HepG2 (cell line): ENCODE results near the gene IMP3. TPM values are rescaled to one million over a fixed set of nuclear protein-coding genes. Genes with fewer than 3 reads are reported as not detected.

Experiments used
- ATF4 ChIP-seq, 2 experiments: fragments of 450-650 bp in 1 of 2; sonication (generic) in 1 of 2; formaldehyde crosslinking; IDR thresholded peaks; 2 replicates each; pipeline versions ENCODE4 v1.5.0 to v1.8.0; 2020 to 2022; ENCODE audit warnings: mild to moderate bottlenecking in 1 of 2, missing genetic modification reagents in 1 of 2
- CC2D1A ChIP-seq: sonication (generic); formaldehyde crosslinking; IDR thresholded peaks from 2 replicates; pipeline ENCODE4 v1.8.1; 2023; ENCODE audit warnings: mild to moderate bottlenecking, missing genetic modification reagents
- CCDC6 ChIP-seq: sonication (generic); formaldehyde crosslinking; IDR thresholded peaks from 2 replicates; pipeline ENCODE4 v1.8.1; 2022; ENCODE audit warnings: mild to moderate bottlenecking, missing genetic modification reagents, moderate library complexity
- DDIT3 ChIP-seq: sonication (generic); formaldehyde crosslinking; IDR thresholded peaks from 2 replicates; pipeline ENCODE4 v1.4.0; 2020; ENCODE audit warnings: mild to moderate bottlenecking, missing genetic modification reagents
- IRF1 ChIP-seq: sonication (generic); formaldehyde crosslinking; IDR thresholded peaks from 2 replicates; pipeline ENCODE4 v1.4.0; 2020; ENCODE audit warnings: low read depth, mild to moderate bottlenecking, missing genetic modification reagents
- ONECUT2 ChIP-seq: sonication (generic); formaldehyde crosslinking; IDR thresholded peaks from 2 replicates; pipeline ENCODE4 v1.4.0; 2020; ENCODE audit warnings: missing genetic modification reagents
- PITX1 ChIP-seq: sonication (generic); formaldehyde crosslinking; IDR thresholded peaks from 2 replicates; pipeline ENCODE4 v1.5.1; 2020; ENCODE audit warnings: mild to moderate bottlenecking, missing genetic modification reagents
- PLSCR1 ChIP-seq: sonication (generic); formaldehyde crosslinking; IDR thresholded peaks from 2 replicates; pipeline ENCODE4 v1.5.0; 2020; ENCODE audit warnings: missing genetic modification reagents, mild to moderate bottlenecking, borderline replicate concordance
- RELA ChIP-seq: sonication (generic); formaldehyde crosslinking; IDR thresholded peaks from 2 replicates; pipeline ENCODE4 v1.4.0; 2020; ENCODE audit warnings: missing genetic modification reagents
- SATB2 ChIP-seq: sonication (generic); formaldehyde crosslinking; IDR thresholded peaks from 2 replicates; pipeline ENCODE4 v1.5.0; 2020; ENCODE audit warnings: missing genetic modification reagents
- TMF1 ChIP-seq: sonication (generic); formaldehyde crosslinking; IDR thresholded peaks from 2 replicates; pipeline ENCODE4 v1.8.1; 2022; ENCODE audit warnings: low read depth, missing genetic modification reagents
- WIZ ChIP-seq: sonication (generic); formaldehyde crosslinking; IDR thresholded peaks from 2 replicates; pipeline ENCODE4 v1.5.1; 2020; ENCODE audit warnings: mild to moderate bottlenecking, missing genetic modification reagents
- ZNF12 ChIP-seq: sonication (generic); formaldehyde crosslinking; IDR thresholded peaks from 2 replicates; pipeline ENCODE4 v1.5.0; 2020; ENCODE audit warnings: missing genetic modification reagents
- ZNF235 ChIP-seq: sonication (generic); formaldehyde crosslinking; IDR thresholded peaks from 2 replicates; pipeline ENCODE4 v1.8.1; 2023; ENCODE audit warnings: mild to moderate bottlenecking, missing genetic modification reagents, borderline replicate concordance
- ZNF280B ChIP-seq: sonication (generic); formaldehyde crosslinking; IDR thresholded peaks from 2 replicates; pipeline ENCODE4 v1.5.0; 2020; ENCODE audit warnings: missing genetic modification reagents, mild to moderate bottlenecking, borderline replicate concordance
- ZNF318 ChIP-seq: sonication (generic); formaldehyde crosslinking; IDR thresholded peaks from 2 replicates; pipeline ENCODE4 v1.4.0; 2020; ENCODE audit warnings: mild to moderate bottlenecking, missing genetic modification reagents
- polyA plus RNA-seq, 8 experiments: library from polyadenylated mRNA; depleted of rRNA in 3 of 8; stranded (reverse) in 7 of 8; unstranded in 1 of 8; fragments of >200 nt; fragmentation: Illumina TruSeq in 4 of 8; extraction: Trizol in 4 of 8; gene quantifications; 2 replicates each; pipeline versions ENCODE4 v1.2.1 to v1.2.3, GENCODE V29; 2011 to 2016; ENCODE audit warnings: low read depth in 4 of 8, missing spikeins in 1 of 8, mixed read lengths in 1 of 8; ENCODE audit not compliant: insufficient read depth in 1 of 8
- total RNA-seq, 5 experiments: library from RNA; depleted of rRNA; stranded (reverse); fragments of >200 nt; fragmentation: Illumina TruSeq; extraction: Trizol; gene quantifications; 2 replicates each; pipeline ENCODE4 v1.2.3, GENCODE V29; 2016; ENCODE audit warnings: low read depth in 1 of 5

The IMP3 gene
- total and polyA plus RNA-seq, 2 of the 13 experiments (the other 11 are each of a cell fraction or from before 2014, with no cell fraction given) = 38.3 to 143 TPM

- no peak for TF ChIP-seq PLSCR1 (CRISPR knock-in tag)
- no peak for TF ChIP-seq WIZ (CRISPR knock-in tag)
- TF ChIP-seq CCDC6 (CRISPR knock-in tag) = no peak
- TF ChIP-seq TMF1 (CRISPR knock-in tag) = no peak; the same call in 1 of the 2 replicates
- no peak for TF ChIP-seq IRF1
- peak; percentile 73 for TF ChIP-seq PITX1 (CRISPR knock-in tag)
- no peak for TF ChIP-seq RELA (CRISPR knock-in tag)
- no peak for TF ChIP-seq ZNF318
- TF ChIP-seq CC2D1A = no peak
- TF ChIP-seq ZNF280B (CRISPR knock-in tag) = no peak
- no peak for TF ChIP-seq SATB2
- TF ChIP-seq ZNF235 = no peak
- TF ChIP-seq ZNF12 (CRISPR knock-in tag) = 0 out of 2 replicates have a peak, but pooled peaks have one; percentile 12
- TF ChIP-seq ATF4 (CRISPR knock-in tag; IDR thresholded peaks at IDR 0.05) = no peak
- no peak for TF ChIP-seq DDIT3
- no peak for TF ChIP-seq ONECUT2 (CRISPR knock-in tag)
Measured at GRCh38 chr15:75648156-75649000, 8.4 kb upstream of the IMP3 start (continued).
